ENCODE data around the gene TSSK6. TPM values are rescaled to one million over a fixed set of nuclear protein-coding genes. Genes with fewer than 3 reads are reported as not detected.
A peak's percentile ranks its signal among the peaks of the same experiment; 100 is the strongest.

TSSK6 gene
- total RNA-seq, 6 experiments from 2014 or later: 0.61 to 1.3 (median 0.92) TPM

DNA sequence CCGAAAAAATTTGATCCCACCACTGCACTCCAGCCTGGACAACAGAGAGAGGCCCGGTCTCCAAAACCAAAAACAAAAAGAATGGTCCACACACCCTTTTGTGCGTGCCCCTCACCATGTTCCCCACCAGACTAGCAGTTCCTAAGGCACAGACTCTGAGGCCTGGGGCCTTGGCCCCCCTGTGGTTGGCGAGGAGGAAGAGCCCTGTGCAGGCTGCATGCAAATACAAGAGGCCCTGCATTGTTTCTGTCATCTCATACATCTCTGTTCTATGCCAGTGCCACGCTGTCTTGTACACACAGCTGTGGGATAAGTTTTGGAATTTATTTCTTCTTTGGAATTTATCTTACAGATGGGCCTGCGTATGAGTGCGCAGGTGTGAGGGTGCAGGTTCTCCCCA, 8.7 kb upstream of the TSSK6 start:
- TF ChIP-seq, protein P1, sequence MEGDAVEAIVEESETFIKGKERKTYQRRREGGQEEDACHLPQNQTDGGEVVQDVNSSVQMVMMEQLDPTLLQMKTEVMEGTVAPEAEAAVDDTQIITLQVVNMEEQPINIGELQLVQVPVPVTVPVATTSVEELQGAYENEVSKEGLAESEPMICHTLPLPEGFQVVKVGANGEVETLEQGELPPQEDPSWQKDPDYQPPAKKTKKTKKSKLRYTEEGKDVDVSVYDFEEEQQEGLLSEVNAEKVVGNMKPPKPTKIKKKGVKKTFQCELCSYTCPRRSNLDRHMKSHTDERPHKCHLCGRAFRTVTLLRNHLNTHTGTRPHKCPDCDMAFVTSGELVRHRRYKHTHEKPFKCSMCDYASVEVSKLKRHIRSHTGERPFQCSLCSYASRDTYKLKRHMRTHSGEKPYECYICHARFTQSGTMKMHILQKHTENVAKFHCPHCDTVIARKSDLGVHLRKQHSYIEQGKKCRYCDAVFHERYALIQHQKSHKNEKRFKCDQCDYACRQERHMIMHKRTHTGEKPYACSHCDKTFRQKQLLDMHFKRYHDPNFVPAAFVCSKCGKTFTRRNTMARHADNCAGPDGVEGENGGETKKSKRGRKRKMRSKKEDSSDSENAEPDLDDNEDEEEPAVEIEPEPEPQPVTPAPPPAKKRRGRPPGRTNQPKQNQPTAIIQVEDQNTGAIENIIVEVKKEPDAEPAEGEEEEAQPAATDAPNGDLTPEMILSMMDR (IDR thresholded peaks at IDR 0.05): no peak
- DNase-seq: no peak
- no peak overlapping the region for H3K4me3 Mint-ChIP-seq
- H3K4me1 Mint-ChIP-seq (ENCODE audit: low read depth): no peaks in the 10 kb centered on the region
- H3K27me3 Mint-ChIP-seq (ENCODE audit: insufficient read depth): no peaks in the 10 kb centered on the region
- peaks cover 5% of the 10 kb centered on the region for H3K36me3 Mint-ChIP-seq (ENCODE audit: low read depth)
- no peak overlapping the region for H3K27ac Mint-ChIP-seq
- no peaks in the 10 kb centered on the region for H3K9me3 Mint-ChIP-seq

DNA sequence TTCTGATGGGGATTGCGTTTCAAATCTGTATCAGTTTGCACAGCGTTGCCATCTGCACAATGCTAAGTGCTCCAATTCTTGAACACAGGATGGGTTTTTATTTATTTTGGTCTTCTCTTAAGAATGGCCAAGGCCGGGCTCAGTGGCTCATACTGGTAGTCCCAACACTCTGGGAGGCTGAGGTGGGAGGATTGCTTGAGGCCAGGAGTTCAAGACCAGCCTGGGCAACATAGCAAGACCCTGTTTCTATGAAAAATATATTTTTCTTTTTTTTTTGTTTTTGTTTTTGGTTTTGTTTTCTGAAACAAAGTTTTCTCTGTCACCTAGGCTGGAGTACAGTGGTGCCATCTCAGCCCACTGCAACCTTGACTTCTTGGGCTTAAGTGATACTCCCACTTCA, 7.8 kb upstream of the TSSK6 start:
- Mint-ChIP-seq H3K27me3 (ENCODE audit: insufficient read depth) (no peaks in the 10 kb centered on the region), H3K36me3 (ENCODE audit: low read depth) (peaks cover 5% of the 10 kb centered on the region), H3K27ac (no peak overlapping the region), H3K9me3 (no peaks in the 10 kb centered on the region), H3K4me3 (no peak overlapping the region), H3K4me1 (ENCODE audit: low read depth) (no peaks in the 10 kb centered on the region)
- DNase-seq: no peak
- TF ChIP-seq, protein P1 (IDR thresholded peaks at IDR 0.05): no peak

DNA sequence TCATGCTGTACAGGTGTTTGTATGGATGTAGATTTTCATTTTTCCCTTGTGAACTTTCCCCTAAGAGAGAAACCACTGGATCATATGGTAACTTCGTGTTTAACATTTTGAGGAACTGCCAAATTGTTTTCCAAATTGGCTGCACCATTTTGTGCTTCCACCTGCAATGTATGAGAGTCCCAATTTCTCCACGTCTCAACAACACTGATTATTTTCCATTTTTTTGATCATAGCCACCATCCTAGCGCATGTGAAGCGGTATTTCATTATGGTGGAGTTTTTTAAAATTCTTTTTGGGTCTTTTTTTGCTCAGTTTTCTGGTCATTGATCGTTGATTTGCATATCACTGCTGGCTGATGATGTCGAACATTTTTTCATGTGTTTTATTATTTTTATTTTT, 5.6 kb upstream of the TSSK6 start:
- Mint-ChIP-seq H3K4me3 (no peak overlapping the region), H3K4me1 (ENCODE audit: low read depth) (no peaks in the 10 kb centered on the region), H3K27ac (no peak overlapping the region), H3K27me3 (ENCODE audit: insufficient read depth) (no peaks in the 10 kb centered on the region), H3K9me3 (no peaks in the 10 kb centered on the region), H3K36me3 (ENCODE audit: low read depth) (peaks cover 5% of the 10 kb centered on the region)
- TF ChIP-seq, protein P1 (IDR thresholded peaks at IDR 0.05): no peak
- DNase-seq: no peak

DNA sequence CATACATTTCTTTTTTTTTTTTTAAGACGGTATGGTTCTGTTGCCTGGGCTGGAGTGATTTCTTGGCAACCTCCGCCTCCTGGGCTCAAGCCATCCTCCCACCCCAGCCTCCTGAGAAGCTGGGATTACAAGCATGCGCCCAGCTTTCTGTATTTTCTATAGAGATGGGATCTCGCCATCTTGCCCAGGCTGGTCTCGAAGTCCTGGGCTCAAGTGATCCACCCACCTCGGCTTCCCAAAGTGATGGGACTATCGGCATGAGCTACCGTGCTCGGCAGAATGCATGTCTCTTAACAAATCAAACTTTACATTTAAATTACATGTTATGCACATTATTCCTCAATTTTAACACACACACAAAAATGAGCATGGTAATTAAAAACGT, 1.9 kb upstream of the TSSK6 start:
- Mint-ChIP-seq H3K4me3 (peak overlapping the region; percentile 95), H3K27ac (0 out of 2 replicates have a peak overlapping the region, but pooled peaks have one; percentile 89), H3K4me1 (ENCODE audit: low read depth) (no peaks in the 10 kb centered on the region), H3K27me3 (ENCODE audit: insufficient read depth) (peaks cover 1% of the 10 kb centered on the region; the same call in 1 of the 2 replicates), H3K9me3 (no peaks in the 10 kb centered on the region), H3K36me3 (ENCODE audit: low read depth) (peaks cover 13% of the 10 kb centered on the region)
- no peak for DNase-seq
- TF ChIP-seq, protein P1 (IDR thresholded peaks at IDR 0.05): no peak

DNA sequence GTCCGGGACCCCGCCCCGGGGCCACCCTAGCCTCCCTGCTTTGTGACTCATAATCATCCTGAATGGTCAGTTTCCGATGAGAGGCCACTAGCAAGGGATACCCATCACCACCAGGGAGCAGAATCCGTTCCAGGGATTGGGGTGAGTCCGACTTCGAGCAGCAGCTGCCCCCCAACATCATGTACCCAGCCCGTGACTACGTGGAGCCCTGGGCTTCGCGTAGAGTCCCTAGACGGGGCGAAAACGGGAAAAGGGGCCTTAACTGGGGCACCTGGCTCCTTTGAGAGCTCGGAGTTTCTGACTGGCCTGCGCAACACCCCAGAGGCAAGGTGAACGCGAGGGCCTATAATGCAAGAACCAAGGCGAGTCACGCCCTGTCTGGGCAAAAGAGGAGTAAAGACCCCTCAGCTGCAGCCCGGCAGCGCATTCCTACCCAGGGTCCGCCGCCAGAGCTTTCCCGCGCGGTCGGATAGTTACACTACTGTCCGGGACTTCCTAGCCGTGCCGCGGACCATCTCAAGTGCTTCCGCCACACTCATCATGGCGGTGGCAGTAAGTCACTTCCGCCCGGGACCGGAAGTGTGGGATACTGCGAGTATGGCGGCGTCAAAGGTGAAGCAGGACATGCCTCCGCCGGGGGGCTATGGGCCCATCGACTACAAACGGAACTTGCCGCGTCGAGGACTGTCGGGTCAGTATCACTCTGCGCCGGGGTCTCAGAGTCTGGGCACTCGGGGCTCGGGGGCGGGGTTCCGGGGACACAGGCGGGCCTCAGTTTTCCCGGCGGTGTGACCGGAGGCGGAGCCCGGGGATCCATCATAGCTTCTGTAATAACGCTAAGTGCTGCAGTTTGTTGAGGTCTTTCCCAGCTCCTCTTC, 533 bp upstream of the TSSK6 start, which contains the start of gene NDUFA13:
Gene NDUFA13, plus strand, starts transcription at position 584 of the 878 bp plus-strand sequence. Its CDS starts 14 bp downstream, at position 598.
- H3K4me1 Mint-ChIP-seq (ENCODE audit: low read depth): no peaks in the 10 kb centered on the region
- peaks cover 4% of the 10 kb centered on the region; the same call in 1 of the 2 replicates for H3K27me3 Mint-ChIP-seq (ENCODE audit: insufficient read depth)
- H3K27ac Mint-ChIP-seq: peak within 1 kb of the TSS; percentile 89
- DNase-seq: peak; percentile 87
- TF ChIP-seq, protein P1 (IDR thresholded peaks at IDR 0.05): peak; percentile 50; the same call in 1 of the 2 replicates
- peaks cover 11% of the 10 kb centered on the region for H3K36me3 Mint-ChIP-seq (ENCODE audit: low read depth)
- no peaks in the 10 kb centered on the region for H3K9me3 Mint-ChIP-seq
- H3K4me3 Mint-ChIP-seq: peak within 1 kb of the TSS; percentile 95

Measured in HFFc6 (cell line).